K562 (cell line): ENCODE data around the gene ARL16. TPM values are rescaled to one million over a fixed set of nuclear protein-coding genes. Genes with fewer than 3 reads are reported as not detected.
A peak's percentile ranks its signal among the peaks of the same experiment; 100 is the strongest.

ENCODE experiments used
- CREB5 ChIP-seq: fragments of 250-450 bp; sonication (Bioruptor Pico); IDR thresholded peaks from 2 replicates; pipeline ENCODE4 v1.5.0; 2020; ENCODE audit warnings: mild to moderate bottlenecking
- CTCFL ChIP-seq: IDR thresholded peaks from 2 replicates; pipeline ENCODE4 v1.6.1; 2011; ENCODE audit warnings: borderline replicate concordance, low read depth, mild to moderate bottlenecking, moderate library complexity, low read length; ENCODE audit not compliant: insufficient read depth, poor library complexity, severe bottlenecking
- ETS1 ChIP-seq: conservative IDR thresholded peaks from 2 replicates; pipeline ENCODE4 v1.6.1; 2011; ENCODE audit warnings: low read depth, mild to moderate bottlenecking, low read length; ENCODE audit not compliant: control insufficient read depth
- LEF1 ChIP-seq: fragments of 450-650 bp; IDR thresholded peaks from 2 replicates; pipeline ENCODE4 v1.6.1; 2016; ENCODE audit warnings: mild to moderate bottlenecking
- MAX ChIP-seq: sonication (generic); formaldehyde crosslinking; IDR thresholded peaks from 2 replicates; pipeline ENCODE4 v1.9.0; 2022; ENCODE audit warnings: mild to moderate bottlenecking, missing genetic modification reagents
- NFYB ChIP-seq: IDR thresholded peaks from 2 replicates; pipeline ENCODE4 v1.6.1; 2011; ENCODE audit warnings: mild to moderate bottlenecking, moderate library complexity; ENCODE audit not compliant: insufficient read length; ENCODE audit errors: extremely low read depth
- RBFOX2 ChIP-seq: fragments of 200-400 bp; formaldehyde crosslinking; IDR thresholded peaks from 2 replicates; pipeline ENCODE4 v1.6.1; 2017; ENCODE audit warnings: low read depth, mild to moderate bottlenecking, low read length, moderate library complexity
- SRF ChIP-seq, 2 experiments: fragments of 250-450, 450-650 bp in 1 of 2; sonication (Bioruptor Pico) in 1 of 2; sonication (generic) in 1 of 2; formaldehyde crosslinking; IDR thresholded peaks; 2 replicates each; pipeline versions ENCODE4 v1.5.0 to v1.5.1; 2020 to 2022; ENCODE audit warnings: mild to moderate bottlenecking in 1 of 2, missing genetic modification reagents in 1 of 2
- SUPT5H ChIP-seq: fragments of 450-650 bp; IDR thresholded peaks from 2 replicates; pipeline ENCODE4 v1.6.1; 2016
- ZFP91 ChIP-seq: sonication (generic); formaldehyde crosslinking; IDR thresholded peaks from 2 replicates; pipeline ENCODE4 v1.8.0; 2022; ENCODE audit warnings: mild to moderate bottlenecking, missing genetic modification reagents
- ZNF316 ChIP-seq: fragments of 450-650 bp; IDR thresholded peaks from 2 replicates; pipeline ENCODE4 v1.6.1; 2016
- ZNF431 ChIP-seq: sonication (generic); formaldehyde crosslinking; IDR thresholded peaks from 2 replicates; pipeline ENCODE4 v1.8.0; 2022; ENCODE audit warnings: mild to moderate bottlenecking, missing genetic modification reagents
- ZNF57 ChIP-seq: fragments of 450-650 bp; formaldehyde crosslinking; IDR thresholded peaks from 2 replicates; pipeline ENCODE4 v1.4.0; 2020; ENCODE audit warnings: mild to moderate bottlenecking, moderate library complexity
- polyA plus RNA-seq, 8 experiments: library from polyadenylated mRNA; depleted of rRNA in 4 of 8; stranded (reverse) in 5 of 8; unstranded in 3 of 8; fragments of >200 nt; fragmentation: Nextera tagmentation in 2 of 8; fragmentation: Illumina TruSeq in 1 of 8; extraction: Ambion mirVana in 2 of 8; extraction: Trizol in 1 of 8; gene quantifications; 2 replicates each; pipeline versions ENCODE4 v1.2.1 to v1.2.3, GENCODE V29; 2011 to 2014; ENCODE audit warnings: inconsistent platforms in 1 of 8, missing spikeins in 1 of 8
- total RNA-seq, 7 experiments: library from RNA; depleted of rRNA in 6 of 7; stranded (reverse); fragments of >200 nt in 6 of 7; fragmentation: Illumina TruSeq in 2 of 7; extraction: Trizol in 2 of 7; gene quantifications; 2 replicates each; pipeline versions ENCODE4 v1.2.1 to v1.2.3, GENCODE V29; 2011 to 2021; ENCODE audit warnings: low replicate concordance in 1 of 7
- TF ChIP-seq, protein P1 (sequence below), 2 experiments: fragments of 200-800 bp in 1 of 2; sonication (Bioruptor generic) in 1 of 2; sonication (generic) in 1 of 2; formaldehyde crosslinking in 1 of 2; IDR thresholded peaks in 1 of 2; conservative IDR thresholded peaks in 1 of 2; 2 replicates each; pipeline versions ENCODE4 v1.5.0 to v1.6.1; 2016 to 2020; ENCODE audit warnings: missing compliant biosample characterization in 1 of 2, missing genetic modification characterization in 1 of 2, missing genetic modification reagents in 1 of 2
- TF ChIP-seq, protein P2 (sequence below): sonication (generic); IDR thresholded peaks from 2 replicates; pipeline ENCODE4 v1.6.1; 2016

The ARL16 gene
- total and polyA plus RNA-seq, 9 of the 15 experiments (the other 6 are each of a cell fraction or from before 2014, with no cell fraction given) = 5.4 to 32.4 (median 22.6) TPM

GRCh38 chr17:81683584-81684441 is at the start of gene ARL16, which contains the start of gene HGS (continued):
- TF ChIP-seq ZNF57 (CRISPR knock-in tag) (no peak), CTCFL (peak; percentile 40), ETS1 (peak; percentile 84), LEF1 (0 out of 2 replicates have a peak, but pooled peaks have one; percentile 21), RBFOX2 (peak; percentile 86), CREB5 (CRISPR knock-in tag) (no peak), SRF (CRISPR knock-in tag; IDR thresholded peaks at IDR 0.05) (peak in 1 of 2 experiments; percentile 54; a peak in 1 of 4 replicates), NFYB (peak; percentile 94), ZFP91 (CRISPR knock-in tag) (no peak), ZNF431 (CRISPR knock-in tag) (peak; percentile 26; the same call in 1 of the 2 replicates), MAX (peak; percentile 67; the same call in 1 of the 2 replicates), ZNF316 (no peak), SUPT5H (peak; percentile 69)
- TF ChIP-seq, protein P1, sequence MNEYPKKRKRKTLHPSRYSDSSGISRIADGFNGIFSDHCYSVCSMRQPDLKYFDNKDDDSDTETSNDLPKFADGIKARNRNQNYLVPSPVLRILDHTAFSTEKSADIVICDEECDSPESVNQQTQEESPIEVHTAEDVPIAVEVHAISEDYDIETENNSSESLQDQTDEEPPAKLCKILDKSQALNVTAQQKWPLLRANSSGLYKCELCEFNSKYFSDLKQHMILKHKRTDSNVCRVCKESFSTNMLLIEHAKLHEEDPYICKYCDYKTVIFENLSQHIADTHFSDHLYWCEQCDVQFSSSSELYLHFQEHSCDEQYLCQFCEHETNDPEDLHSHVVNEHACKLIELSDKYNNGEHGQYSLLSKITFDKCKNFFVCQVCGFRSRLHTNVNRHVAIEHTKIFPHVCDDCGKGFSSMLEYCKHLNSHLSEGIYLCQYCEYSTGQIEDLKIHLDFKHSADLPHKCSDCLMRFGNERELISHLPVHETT (CRISPR knock-in tag; conservative IDR thresholded peaks at IDR 0.05 in 1 of 2, IDR thresholded peaks at IDR 0.05 in 1 of 2) = peak in 1 of 2 experiments; percentile 74; a peak in 1 of 4 replicates
- TF ChIP-seq, protein P2, sequence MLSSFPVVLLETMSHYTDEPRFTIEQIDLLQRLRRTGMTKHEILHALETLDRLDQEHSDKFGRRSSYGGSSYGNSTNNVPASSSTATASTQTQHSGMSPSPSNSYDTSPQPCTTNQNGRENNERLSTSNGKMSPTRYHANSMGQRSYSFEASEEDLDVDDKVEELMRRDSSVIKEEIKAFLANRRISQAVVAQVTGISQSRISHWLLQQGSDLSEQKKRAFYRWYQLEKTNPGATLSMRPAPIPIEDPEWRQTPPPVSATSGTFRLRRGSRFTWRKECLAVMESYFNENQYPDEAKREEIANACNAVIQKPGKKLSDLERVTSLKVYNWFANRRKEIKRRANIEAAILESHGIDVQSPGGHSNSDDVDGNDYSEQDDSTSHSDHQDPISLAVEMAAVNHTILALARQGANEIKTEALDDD = no peak
